Measurements from ENCODE around the gene AOPEP.
"Not testable (repeated sequence)": the region's sequence is repeated elsewhere in the genome, so short reads cannot be mapped to it uniquely, and the experiment has no call there.

The AOPEP gene

DNA sequence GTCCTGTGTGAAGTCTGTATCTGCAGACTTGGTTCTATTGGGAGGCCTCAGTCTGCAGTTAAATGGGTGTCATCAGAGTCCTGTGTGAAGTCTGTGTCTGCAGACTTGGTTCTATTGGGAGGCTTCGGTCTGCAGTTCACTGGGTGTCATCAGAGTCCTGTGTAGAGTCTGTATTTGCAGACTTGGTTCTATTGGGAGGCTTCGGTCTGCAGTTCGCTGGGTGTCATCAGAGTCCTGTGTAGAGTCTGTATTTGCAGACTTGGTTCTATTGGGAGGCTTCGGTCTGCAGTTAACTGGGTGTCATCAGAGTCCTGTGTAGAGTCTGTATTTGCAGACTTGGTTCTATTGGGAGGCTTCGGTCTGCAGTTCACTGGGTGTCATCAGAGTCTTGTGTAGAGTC lies 239.1 kb downstream of the AOPEP start:
- not testable (repeated sequence) for DNase-seq (ENCODE audit: low read depth)

DNA sequence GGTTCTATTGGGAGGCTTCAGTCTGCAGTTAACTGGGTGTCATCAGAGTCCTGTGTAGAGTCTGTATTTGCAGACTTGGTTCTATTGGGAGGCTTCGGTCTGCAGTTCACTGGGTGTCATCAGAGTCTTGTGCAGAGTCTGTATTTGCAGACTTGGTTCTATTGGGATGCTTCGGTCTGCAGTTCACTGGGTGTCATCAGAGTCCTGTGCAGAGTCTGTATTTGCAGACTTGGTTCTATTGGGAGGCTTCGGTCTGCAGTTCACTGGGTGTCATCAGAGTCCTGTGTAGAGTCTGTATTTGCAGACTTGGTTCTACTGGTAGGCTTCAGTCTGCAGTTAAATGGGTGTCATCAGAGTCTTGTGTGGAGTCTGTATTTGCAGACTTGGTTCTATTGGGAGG lies 239.5 kb downstream of the AOPEP start:
- not testable (repeated sequence) for DNase-seq (ENCODE audit: low read depth)

DNA sequence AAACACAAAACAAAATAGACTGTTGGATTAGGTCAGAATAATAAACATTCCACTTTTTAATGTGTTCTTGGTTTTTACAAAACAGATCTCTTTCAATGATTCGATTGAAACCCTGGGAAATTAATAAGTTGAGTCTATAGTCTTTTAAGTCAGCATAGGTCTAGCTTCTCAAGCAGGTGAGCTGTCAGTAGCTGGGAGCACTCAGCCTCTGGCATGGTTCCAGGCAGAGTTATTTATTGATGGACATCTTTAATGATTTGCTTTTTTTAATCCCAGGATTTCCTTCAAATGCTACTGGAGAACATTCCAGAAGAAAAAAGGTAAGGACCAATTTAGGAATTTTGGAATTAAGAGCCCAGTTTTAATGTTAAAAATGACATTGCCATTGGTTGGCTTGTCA lies 241.0 kb downstream of the AOPEP start:
- DNase-seq (ENCODE audit: low read depth) = no peak

DNA sequence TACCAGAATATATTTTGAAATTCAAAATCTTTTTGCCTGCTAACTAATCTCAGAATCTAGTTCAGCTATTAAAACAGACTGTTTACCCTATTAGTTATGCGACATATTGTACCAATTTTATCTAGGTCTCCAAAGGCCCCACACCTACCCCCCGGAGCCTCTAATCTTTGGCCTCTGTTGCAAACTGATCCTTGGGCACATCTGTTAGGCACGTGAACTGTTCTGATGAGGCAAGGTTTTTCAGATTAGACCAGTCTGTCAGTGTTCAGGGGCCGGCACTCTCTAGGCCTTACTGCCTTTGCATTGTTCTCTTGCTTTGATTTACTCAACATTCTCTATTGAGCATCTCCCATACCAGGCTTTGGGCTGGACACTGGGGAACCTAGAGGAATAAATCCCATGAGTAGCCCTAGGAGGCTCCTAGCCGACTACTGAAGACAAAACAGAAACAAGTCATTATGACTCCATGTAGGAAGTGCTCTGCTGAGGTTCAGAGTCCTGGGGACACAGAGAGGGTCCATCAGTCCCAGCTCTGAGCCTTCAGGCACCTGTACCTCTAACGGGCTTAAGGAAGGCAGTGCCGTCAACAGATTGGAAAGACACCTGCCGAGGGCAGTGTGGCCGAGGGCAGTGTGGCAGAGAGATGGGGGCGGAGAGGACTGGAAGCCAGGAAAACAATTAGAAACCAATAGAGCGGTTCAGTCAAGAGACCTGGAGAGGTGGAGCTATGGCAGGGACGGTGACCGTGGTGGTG lies 245.1 kb downstream of the AOPEP start:
- no peak for DNase-seq (ENCODE audit: low read depth)

DNA sequence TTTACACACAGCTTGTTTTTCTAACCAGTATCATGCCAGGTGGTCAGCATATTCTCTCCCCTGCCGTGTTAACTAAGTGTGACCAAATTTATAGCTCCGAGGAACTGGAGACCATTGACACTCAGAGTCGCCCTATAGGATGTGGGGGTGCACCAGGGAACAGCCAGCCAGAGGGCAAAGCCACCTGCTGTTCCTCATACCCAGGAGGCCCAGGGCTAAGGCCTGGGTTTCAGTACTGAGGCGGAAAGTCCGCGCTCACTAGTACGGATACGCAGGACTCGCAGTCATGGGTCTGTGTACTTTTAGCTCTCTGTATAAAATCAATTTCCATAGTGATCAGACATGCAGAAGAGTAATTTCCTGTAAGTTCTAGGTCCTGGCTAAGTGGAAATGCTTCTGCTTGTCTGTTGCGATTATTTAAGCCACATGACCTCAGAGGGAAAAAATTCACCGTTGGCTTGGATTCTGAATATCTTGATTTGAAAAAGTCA lies 247.0 kb downstream of the AOPEP start:
- DNase-seq (ENCODE audit: low read depth) = no peak

DNA sequence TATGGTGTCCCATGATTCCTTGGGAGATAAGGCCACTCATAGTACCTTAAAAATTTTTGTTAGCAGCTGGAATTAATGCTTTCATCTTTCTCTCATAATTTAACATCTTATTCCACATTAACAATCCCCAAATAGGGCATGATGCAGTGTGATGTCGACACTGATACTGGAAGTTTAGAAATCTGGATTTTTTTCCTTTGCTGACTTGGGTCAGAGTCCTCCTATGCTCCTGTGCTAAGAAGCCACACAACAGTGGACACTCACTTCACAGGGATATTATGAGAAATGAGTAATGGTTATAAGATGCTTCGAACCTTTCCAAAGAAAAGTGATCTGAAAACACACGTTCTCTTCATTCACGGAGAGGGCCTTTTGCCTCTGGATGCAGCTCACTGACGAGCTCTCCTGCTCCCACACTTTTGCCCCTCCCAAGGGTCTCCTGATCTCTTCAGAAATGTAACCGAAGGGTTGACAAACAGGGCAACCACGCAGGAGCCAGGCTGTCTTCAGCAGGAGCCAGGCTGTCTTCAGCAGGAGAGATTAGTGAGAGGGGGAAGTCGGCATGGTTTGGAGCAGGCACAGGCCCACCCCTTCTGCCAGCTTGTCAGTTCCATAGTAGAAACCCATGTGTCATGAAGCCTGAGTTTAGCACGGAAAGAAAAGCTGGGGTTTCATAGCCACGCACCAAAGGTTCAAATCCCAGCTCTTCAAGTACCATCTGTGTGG lies 247.8 kb downstream of the AOPEP start:
- no peak for DNase-seq (ENCODE audit: low read depth)

DNA sequence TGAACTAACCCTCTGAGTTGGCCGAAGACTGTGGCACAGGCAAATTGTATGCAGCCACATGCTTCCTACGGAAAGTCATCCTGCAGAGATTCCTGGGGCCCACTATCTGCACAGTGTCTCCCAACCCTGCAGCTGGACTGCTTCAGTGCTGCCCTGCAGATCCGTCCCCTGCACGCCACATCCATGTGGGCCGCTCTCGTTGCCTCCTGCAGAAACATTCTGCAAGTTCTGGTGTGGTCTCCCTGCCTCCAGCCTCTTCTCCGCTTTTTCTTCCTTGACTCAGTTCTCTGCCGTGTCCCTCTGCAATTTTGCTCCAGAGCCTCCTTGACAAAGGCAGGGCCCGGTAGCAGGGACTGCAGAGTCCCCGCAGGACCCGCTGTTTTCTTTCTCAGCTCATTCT lies 249.0 kb downstream of the AOPEP start:
- no peak for DNase-seq (ENCODE audit: low read depth)

DNA sequence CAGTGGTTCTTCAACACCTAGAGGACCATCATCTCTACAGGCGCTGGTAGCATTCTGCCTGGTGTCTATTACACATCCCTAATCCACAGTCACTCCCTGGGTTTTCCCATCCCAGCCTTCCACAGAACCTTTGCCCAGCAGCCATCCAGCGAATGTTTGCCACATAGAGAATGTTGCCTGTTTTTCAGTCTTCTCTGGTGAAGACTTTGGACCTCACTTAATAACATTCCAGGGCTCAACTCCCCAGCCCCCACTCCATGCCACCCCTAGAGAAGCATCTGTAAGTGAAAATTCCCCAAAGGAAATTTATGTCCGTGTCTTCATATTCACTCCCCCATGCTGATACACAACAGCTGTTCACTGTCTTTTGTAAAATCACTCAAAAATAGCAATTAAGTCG lies 249.6 kb downstream of the AOPEP start:
- DNase-seq (ENCODE audit: low read depth) = no peak

DNA sequence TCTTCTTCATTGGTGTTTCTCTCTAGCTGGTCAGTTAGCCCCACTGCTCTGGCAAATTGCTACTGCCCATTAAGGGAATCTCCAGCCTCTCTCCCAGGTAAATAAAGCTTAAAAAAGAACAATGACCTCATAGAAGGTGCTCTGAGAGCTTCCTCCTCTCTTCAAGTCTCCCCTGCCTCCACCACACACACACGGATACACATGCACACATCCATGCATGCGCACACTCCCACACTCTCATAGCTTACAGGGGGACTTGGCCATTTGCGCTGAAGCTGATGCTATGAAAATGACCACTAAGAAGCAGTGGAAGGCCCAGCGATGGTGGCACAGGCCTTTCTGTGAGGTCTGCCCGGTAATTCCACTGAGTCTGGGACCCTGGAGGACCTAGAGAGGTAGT lies 250.9 kb downstream of the AOPEP start:
- DNase-seq (ENCODE audit: low read depth) = no peak

DNA sequence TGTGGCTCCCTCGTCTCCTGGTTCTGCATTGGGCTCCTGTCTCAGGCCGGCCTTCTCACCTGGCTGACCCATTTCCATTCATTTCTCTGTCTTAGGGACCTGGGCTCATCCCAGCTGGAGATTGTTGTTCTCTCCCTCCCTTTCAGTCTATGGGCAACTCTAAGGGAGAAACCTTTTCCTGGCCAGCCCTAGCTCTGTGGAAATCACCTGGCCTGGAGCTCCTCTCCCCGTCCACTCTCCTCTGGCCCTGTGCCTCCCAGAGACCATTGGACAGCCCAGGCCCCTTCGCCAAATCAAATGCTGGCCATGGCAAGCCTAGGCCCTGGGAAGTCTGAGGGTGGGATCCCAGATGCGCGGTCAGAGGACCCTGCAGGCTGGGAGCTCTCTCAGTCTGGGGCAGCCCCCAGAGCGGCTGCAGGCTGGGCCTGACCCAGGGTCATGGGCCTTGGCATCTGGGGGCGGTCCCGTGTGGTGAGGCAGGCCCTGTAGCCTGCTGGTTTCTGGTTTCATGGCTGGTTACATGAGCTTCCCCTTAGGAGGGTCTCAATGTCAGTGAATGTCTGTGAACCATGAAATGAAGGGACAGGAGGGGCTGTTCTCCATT lies 253.5 kb downstream of the AOPEP start:
- no peak for DNase-seq (ENCODE audit: low read depth)

DNA sequence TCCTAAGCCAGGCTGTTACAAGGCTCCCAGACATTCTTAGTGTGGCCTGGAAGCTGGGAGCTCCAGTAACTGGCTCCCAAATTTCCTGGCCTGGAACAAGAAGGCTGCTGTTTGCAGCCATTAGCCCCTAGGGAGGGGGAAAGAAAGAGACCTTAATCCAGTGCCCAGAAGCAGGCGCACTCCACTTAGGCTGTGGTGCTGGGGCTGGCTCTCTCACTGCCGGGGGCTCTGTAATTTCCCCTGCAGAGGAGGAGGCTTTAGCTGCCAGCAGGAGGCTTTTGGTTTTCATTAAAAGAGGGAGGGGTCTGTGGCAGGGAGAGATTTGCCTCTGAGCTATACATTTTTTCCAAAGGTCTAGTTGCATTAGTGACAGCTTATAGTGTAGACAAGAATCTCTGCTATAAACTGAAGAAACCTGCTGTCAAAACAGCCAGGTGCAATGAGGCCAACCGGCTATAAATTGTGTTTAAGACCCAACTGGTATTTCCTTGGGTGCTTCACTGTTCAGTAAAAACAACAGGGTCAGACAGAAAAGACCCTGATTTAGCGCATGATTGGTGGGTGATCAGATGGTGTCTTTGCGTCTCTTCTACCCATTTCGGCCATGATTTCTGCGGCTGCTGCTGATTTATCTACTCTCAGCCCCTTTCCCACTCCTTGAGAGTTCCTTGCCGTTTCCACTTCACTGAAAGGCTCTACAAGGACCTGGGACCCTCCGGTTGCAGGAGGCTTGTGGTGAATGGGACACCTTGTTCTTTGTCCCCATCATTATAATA lies 254.6 kb downstream of the AOPEP start:
- no peak for DNase-seq (ENCODE audit: low read depth)

DNA sequence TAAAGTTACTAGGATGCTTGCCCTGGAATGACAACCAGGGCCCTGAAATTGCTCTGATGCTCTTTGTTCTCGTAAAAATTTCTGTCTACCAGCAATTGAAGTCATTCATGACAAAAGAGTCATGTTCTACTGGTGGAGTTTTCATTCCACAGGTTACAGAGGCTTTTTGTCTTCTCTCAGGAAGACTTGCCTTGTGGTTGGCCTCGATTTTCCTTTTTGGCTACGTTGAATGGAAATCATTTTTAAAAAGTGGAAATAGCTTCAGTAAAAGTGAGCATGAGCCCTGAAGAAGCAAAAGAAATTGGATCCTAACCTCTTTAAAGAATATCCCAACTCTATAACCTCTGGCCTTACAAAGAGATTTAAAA lies 255.2 kb downstream of the AOPEP start:
- no peak for DNase-seq (ENCODE audit: low read depth)

DNA sequence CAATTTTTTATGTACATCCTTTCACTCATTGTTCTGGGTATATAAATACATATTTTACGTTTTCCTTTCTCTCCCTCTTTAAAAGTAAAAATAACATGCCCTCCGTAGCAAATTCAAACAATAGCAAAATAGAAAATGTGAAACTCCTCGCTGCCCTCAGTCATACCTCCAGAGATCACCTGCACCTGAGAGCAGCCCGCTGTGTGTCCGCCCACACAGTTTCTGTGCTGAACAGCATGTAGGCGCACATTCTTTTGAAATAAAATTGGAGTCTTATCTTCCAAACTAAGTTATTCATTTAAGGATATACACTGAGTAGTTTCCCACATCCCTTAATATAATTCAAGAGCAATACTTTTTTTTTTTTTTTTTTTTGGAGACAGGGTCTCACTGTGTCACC lies 255.7 kb downstream of the AOPEP start:
- no peak for DNase-seq (ENCODE audit: low read depth)

DNA sequence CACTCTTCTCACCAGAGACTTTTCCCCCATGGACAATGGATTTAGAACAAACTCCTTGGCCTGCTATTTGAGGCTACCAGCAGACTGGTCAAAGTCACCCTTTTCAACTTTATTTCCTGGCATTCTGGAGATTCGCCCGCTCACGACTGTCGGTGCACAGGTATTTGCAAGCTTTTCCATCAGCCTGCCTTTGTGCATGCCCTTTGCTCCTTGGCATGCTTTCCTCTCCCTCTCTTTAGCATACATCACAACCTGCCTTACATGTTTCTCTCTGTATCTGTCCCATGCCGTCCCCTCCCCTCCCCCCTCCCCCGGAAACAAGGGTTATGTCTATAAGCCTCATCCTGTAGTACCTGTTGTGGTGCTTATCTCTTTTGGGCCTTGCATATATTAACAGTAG lies 257.1 kb downstream of the AOPEP start:
- DNase-seq (ENCODE audit: low read depth) = no peak

DNA sequence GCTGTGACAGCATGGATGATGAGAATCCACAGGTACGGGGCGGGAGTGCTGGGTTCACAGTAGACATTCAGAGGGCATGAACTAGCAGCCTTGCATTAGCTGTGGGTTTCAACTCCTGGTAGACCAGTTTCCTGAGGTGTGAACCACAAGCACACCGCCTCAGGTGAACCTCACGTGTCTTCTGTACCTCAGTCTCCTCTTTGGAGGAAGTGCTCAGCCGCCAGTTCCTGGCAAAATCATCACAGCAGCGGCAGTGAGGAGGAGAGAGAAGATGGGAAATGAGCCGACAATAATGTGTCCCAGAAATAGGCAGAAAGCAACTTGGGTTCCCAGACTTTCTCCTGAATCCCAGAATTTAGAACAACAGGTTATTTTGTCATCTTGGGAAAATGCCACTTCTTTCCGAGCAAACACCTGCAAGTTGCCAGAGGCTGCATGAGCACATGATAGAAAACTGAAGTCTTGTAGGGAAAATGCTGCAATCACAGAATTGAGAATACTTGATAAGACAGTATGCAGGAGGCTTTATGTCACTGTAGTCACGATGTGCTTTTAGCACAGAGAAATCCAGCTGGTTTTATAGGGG lies 258.5 kb downstream of the AOPEP start:
- DNase-seq (ENCODE audit: low read depth) = no peak

DNA sequence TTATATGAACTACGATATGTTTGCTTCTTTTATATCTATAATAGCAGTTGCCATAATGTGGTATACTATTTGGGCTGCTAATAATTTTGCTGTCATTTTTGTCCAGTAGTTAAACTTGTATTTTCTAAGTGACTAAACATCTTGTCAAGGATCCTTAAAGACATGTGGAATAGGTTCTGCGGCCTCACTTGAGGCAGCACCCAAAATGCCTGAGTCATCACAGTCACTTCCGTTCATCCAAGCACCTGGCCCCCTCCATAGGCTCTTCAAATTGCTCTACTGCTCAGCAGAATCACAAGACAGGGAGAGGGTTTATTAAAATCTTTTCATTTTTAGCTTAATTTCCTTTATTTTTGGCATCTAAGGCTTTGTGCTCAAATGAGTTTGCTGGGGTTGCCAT lies 259.1 kb downstream of the AOPEP start:
- DNase-seq (ENCODE audit: low read depth) = no peak

DNA sequence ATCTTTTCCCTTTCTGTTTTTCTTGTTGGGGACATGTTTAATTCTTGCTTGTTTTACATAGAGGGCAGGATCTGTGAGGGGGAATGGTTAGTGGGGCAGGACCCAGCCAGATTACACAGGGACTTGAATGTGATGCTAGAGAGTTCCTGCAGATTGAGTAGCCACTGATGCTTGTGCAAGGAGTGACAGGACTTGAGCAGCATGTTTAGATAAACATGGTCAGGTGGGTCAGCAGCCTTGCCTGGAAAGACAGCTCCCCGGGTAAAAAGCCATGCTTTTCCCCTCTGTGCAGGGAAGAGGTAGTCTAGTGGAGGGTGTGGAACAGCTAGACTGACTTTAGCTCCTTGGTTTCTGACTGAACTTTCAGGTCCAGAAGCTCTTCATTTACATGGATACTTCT lies 261.2 kb downstream of the AOPEP start:
- DNase-seq (ENCODE audit: low read depth) = no peak

DNA sequence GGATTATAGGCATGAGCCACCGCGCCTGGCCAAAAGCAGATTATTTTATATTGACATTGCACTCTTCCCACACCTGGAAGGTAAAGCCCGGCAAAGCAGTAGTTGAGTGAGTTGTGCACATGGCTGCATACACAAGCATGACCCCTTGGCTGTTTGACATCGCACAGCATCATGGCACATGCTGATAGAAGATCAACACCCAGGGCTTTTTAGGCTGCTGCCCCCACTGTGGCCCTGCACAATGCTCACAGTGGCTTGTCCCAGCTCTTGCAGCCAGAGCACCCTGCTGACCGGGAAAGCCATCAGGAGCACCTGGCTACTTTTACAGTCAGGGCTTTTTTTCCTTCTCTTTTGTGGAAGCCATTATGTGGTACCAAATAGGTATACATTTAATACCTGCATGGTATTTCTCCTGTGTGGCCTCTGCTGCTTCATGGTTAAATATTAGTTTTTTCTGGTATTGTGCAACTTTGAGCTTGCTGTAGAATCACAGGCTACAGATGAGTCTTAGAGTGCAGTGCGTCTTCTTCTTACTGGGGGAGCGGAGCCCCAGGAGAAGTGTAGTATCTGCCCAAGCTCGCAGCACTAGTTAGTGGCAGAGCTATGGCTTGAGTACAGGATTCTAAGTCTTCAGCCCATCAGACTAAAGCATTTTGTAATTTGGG lies 264.5 kb downstream of the AOPEP start:
- no peak for DNase-seq (ENCODE audit: low read depth)

DNA sequence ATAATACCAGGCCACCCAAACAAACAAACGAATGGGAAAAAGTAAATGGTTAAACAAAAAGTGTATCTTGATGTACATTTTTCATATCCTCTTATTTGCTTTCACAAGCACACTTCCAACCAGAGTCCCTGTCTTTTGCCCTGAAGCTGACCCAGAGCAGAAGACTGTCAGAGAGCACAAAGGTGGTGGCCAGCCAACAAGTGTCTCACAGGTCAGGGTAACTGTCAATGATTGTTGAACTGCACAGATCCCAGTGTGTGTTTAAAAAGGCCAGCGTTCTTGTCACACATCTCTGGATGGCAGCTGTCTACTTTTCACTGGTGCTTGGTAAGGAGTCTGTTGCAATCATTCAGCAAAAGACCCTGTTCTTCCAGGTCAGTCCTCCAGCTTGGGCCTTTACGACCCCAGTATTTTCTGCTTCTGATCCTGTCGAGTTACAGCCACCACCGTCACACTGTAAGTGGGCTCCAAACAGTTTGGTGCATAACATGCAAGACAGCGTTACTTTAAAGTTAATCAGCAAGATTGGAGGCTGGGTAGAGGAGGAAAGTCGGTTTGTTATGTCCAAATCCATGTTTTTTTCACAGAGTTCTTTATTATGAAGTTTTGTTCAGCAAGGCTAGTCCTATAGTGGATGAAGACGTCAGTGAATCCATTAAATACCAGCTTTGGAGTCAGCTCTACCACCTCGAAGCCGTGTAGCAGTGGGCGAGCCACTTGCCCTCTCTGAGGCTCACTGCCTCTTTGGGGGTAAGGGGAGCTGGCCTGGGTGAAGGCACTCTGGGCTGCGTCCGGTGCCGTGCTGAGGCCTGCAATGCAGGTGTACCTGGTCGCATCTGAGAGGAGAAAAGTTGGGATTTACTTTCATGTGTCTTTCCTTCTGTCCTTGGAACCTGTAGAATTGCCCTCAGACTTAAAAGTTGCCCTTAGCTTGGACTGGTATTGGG lies 265.7 kb downstream of the AOPEP start:
- DNase-seq (ENCODE audit: low read depth) = no peak

DNA sequence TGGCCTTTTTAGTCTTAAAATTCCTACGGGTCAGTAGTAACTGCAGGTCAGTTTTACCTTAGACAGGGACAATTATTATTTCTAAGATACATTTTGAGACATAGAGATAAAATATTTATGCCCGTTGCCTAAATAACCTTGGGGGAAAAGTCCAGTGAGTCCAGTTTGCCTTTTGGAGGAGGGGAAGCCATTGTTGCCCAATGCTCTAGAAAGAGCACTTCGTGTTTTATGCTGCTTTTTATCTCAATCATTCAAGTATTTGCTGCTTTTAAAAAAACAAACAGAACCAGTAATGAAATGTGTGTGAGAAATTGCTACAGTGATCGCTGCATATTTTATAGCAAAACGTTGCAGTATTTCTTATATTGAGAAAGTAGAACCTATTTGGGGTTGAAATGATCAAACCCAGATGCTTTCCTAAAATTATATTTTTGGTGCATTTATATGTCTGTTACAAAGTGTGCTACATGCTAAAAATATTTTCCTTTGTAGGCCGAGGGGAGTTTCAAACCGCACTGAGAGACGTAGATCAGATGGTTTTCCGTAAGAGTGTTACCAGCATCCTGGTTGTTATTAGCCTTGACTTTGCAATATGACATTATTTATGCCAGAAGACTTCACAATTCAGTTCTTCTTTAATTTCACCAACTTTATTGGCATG lies 266.8 kb downstream of the AOPEP start:
- no peak for DNase-seq (ENCODE audit: low read depth)
